Ureter (tissue), 1 donor: ENCODE data around the gene CATSPER1. TPM values are rescaled to one million over a fixed set of nuclear protein-coding genes. Genes with fewer than 3 reads are reported as not detected.

Source experiments
- DNase-seq: peaks from one replicate; pipeline ENCODE4 v3.0.0-alpha.2; 2020; ENCODE audit warnings: low spot score
- total RNA-seq: library from RNA; stranded (reverse); gene quantifications from one replicate; pipeline ENCODE4 v1.2.4, GENCODE V29; 2023
- donor health status: DM: yes; HTN: yes; CAD: no.

Gene CATSPER1
- total RNA-seq, 1 donor from 2014 or later, result not detected

GRCh38 chr11:65968600-65969482, 57.4 kb downstream of the CATSPER1 start:
- DNase-seq, result no peak

- DNase-seq, result no peak
Measured at GRCh38 chr11:65967329-65967934, 58.8 kb downstream of the CATSPER1 start.

Other genes with a start within 250 kb of the CATSPER1 start
- gene AP5B1, start 245.5 kb downstream of the CATSPER1 start, total RNA-seq, result 13.5 TPM
- gene OVOL1, start 239.4 kb downstream of the CATSPER1 start, total RNA-seq, result 25.8 TPM
- gene SNX32, start 192.5 kb downstream of the CATSPER1 start, total RNA-seq, result 2.6 TPM
- 887 TPM for gene CFL1, start 168.3 kb downstream of the CATSPER1 start, total RNA-seq
- gene MUS81, start 166.0 kb downstream of the CATSPER1 start, total RNA-seq, result 61.7 TPM
- 60.0 TPM for gene EFEMP2, start 153.7 kb downstream of the CATSPER1 start, total RNA-seq
- gene CTSW, start 146.6 kb downstream of the CATSPER1 start, total RNA-seq, result 5.7 TPM
- 60.2 TPM for gene FIBP, start 138.0 kb downstream of the CATSPER1 start, total RNA-seq
- gene CCDC85B, start 135.8 kb downstream of the CATSPER1 start, total RNA-seq, result 20.5 TPM
- 4.5 TPM for gene FOSL1, start 126.1 kb downstream of the CATSPER1 start, total RNA-seq
- gene C11orf68, start 107.4 kb downstream of the CATSPER1 start, total RNA-seq, result 28.9 TPM
- gene DRAP1, start 107.1 kb downstream of the CATSPER1 start, total RNA-seq, result 54.0 TPM
- gene TSGA10IP, start 81.0 kb downstream of the CATSPER1 start, total RNA-seq, result 0.68 TPM
- 48.6 TPM for gene SART1, start 64.7 kb downstream of the CATSPER1 start, total RNA-seq
- gene EIF1AD, start 24.3 kb downstream of the CATSPER1 start, total RNA-seq, result 28.7 TPM
- gene BANF1, start 24.0 kb downstream of the CATSPER1 start, total RNA-seq, result 192 TPM
- gene CST6, start 14.5 kb downstream of the CATSPER1 start, total RNA-seq, result 1.1 TPM
- gene GAL3ST3, start 22.7 kb upstream of the CATSPER1 start, total RNA-seq, result not detected
- 156 TPM for gene SF3B2, start 25.9 kb upstream of the CATSPER1 start, total RNA-seq
- 87.2 TPM for gene PACS1, start 43.8 kb upstream of the CATSPER1 start, total RNA-seq
- gene KLC2, start 231.2 kb upstream of the CATSPER1 start, total RNA-seq, result 31.3 TPM
- 157 TPM for gene RAB1B, start 242.2 kb upstream of the CATSPER1 start, total RNA-seq